ENCODE data around the gene ARHGEF10L.

ARHGEF10L gene

GRCh38 chr1:17686258-17686657 is 146.8 kb downstream of the ARHGEF10L start:
- H3K4me1 ChIP-seq = peaks cover 8% of the 10 kb centered on the region
- DNase-seq = no peak
- no peaks in the 10 kb centered on the region for H3K36me3 ChIP-seq
- H3K27me3 ChIP-seq = no peaks in the 10 kb centered on the region
- no peaks in the 10 kb centered on the region for H3K9me3 ChIP-seq
- no peak overlapping the region for H3K4me3 ChIP-seq (ENCODE audit: low read depth, low read length)
- TF ChIP-seq CTCF (IDR thresholded peaks at IDR 0.05; ENCODE audit: low read depth, low read length) = no peak

DNA sequence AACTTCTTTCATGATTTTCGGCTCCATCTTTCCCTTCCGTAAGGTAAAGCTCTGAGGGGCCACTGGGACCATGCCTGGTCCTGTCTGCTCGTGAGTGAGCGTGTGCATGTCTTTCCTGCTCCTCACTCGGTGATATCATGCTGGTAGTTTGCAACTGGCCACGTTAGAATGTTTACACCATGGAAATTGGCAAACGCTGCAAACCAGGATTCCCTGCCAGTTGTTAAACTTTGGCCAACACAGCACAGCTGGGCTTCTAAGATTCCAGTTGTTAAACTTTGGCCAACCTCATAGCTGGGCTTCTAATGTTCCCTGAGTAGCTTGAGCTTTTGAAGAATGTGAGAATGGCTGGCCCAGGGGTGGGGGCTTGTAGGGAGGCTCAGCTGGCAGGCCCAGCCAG is 147.6 kb downstream of the ARHGEF10L start:
- DNase-seq = no peak
- no peak for TF ChIP-seq CTCF (IDR thresholded peaks at IDR 0.05; ENCODE audit: low read depth, low read length)
- Histone ChIP-seq H3K9me3 (no peaks in the 10 kb centered on the region), H3K4me3 (ENCODE audit: low read depth, low read length) (no peak overlapping the region), H3K4me1 (peaks cover 6% of the 10 kb centered on the region), H3K36me3 (no peaks in the 10 kb centered on the region), H3K27me3 (no peaks in the 10 kb centered on the region)

DNA sequence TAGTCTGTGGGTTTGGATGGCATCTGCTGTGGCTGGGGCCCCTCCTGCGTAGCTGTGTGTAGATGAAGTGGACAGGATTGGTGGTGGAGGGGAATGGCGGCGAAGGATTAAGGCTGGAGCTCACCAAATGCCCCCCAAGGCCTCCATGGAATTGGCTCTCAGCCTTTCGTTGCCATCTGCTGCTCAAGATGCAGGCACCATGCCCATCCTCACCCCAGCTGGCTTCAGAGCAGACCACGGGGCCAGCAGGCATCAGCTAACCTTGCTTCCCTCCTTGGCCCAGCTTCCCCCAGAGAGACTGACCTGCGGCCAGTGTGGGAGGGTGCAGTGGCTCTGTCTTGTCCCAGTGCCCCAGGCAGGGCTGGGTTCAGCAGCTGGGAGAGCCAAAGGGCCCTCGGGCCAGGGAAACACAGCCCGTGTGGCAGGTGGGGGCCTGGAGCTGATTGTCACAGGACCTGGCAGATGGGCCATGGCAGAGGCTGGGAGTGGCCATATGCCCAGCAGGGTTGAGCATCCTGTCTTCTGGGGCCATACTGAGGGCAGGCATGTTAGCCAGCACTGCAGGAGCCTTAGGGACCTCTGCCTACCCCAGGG is 148.8 kb downstream of the ARHGEF10L start:
- Histone ChIP-seq H3K4me3 (ENCODE audit: low read depth, low read length) (no peak overlapping the region), H3K4me1 (no peaks in the 10 kb centered on the region), H3K36me3 (no peaks in the 10 kb centered on the region), H3K9me3 (no peaks in the 10 kb centered on the region), H3K27me3 (no peaks in the 10 kb centered on the region)
- peak; percentile 35 for DNase-seq
- TF ChIP-seq CTCF (IDR thresholded peaks at IDR 0.05; ENCODE audit: low read depth, low read length) = no peak

GRCh38 chr1:17689011-17689410 is 149.5 kb downstream of the ARHGEF10L start:
- DNase-seq = no peak
- TF ChIP-seq CTCF (IDR thresholded peaks at IDR 0.05; ENCODE audit: low read depth, low read length) = no peak
- H3K4me1 ChIP-seq = no peaks in the 10 kb centered on the region
- no peaks in the 10 kb centered on the region for H3K9me3 ChIP-seq
- H3K27me3 ChIP-seq = no peaks in the 10 kb centered on the region
- H3K4me3 ChIP-seq (ENCODE audit: low read depth, low read length) = no peak overlapping the region
- H3K36me3 ChIP-seq = no peaks in the 10 kb centered on the region

DNA sequence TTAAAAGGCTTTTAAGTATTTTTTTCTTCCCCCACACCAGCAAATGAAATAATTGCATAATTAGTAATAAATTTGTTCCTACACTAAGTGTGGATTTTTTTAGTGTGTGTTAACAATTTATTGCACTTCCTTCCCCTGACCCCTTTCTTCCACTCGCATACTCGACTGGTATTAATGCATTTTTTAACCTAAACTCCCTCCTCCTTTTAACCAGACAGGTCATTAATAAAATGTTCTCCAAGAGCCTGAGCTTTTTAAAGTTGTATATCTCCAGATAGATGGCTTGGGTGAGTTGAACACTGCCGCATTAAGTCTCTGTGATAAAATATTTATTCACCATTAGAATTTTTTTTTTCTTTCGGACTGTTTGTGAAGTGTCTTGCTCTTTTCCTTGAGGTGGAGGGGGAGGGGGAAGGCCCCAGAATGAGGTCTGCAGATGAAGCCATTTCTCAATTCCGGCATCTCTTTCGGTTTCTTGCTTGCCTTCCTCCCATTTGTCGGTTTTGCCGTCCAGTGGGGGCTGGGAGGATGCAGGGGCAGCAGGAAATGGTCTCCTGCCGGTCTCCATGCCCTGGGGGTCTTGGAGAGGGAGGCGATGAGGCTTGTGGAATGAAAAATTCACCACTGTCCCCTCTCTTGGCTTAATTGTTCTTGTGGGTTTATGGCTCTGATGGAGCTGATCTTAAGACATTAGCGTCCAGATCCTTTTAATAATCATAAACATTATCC is 151.6 kb downstream of the ARHGEF10L start:
- TF ChIP-seq CTCF (IDR thresholded peaks at IDR 0.05; ENCODE audit: low read depth, low read length) = no peak
- Histone ChIP-seq H3K4me1 (no peaks in the 10 kb centered on the region), H3K27me3 (no peaks in the 10 kb centered on the region), H3K9me3 (no peaks in the 10 kb centered on the region), H3K4me3 (ENCODE audit: low read depth, low read length) (no peak overlapping the region), H3K36me3 (no peaks in the 10 kb centered on the region)
- no peak for DNase-seq

DNA sequence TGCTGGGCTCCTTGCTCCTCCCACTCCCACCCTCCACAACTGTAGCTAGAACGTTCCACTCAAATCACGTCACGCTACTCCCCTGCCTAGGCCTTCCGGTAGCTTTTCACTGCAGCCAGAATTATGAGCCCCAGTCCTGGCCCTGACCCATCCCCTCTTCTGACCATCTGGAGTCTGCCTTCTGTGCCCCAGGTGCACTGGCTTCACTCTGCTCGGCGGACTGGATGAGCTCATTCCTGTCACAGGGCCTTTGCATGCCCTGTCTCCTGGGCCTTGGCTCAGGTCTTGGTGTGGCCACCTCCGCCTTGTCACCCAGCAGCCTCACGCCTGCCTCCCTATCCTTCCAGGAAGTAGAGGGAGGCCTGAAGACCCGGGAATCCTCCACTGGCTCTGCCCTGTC is 153.1 kb downstream of the ARHGEF10L start:
- no peaks in the 10 kb centered on the region for H3K9me3 ChIP-seq
- DNase-seq = no peak
- H3K27me3 ChIP-seq = no peaks in the 10 kb centered on the region
- H3K36me3 ChIP-seq = no peaks in the 10 kb centered on the region
- no peaks in the 10 kb centered on the region; the same call in 1 of the 2 replicates for H3K4me1 ChIP-seq
- TF ChIP-seq CTCF (IDR thresholded peaks at IDR 0.05; ENCODE audit: low read depth, low read length) = no peak
- no peak overlapping the region for H3K4me3 ChIP-seq (ENCODE audit: low read depth, low read length)

All from BE2C (cell line).